K562 (cell line): Measurements from ENCODE around the gene ITGA2B. TPM values are rescaled to one million over a fixed set of nuclear protein-coding genes. Genes with fewer than 3 reads are reported as not detected.

Experiments
- AFF4 ChIP-seq: sonication (generic); formaldehyde crosslinking; IDR thresholded peaks from 2 replicates; pipeline ENCODE4 v1.8.0; 2023; ENCODE audit warnings: mild to moderate bottlenecking, missing genetic modification reagents
- ELK1 ChIP-seq: sonication (generic); formaldehyde crosslinking; IDR thresholded peaks from 2 replicates; pipeline ENCODE4 v1.8.1; 2022; ENCODE audit warnings: missing genetic modification reagents
- GABPB1 ChIP-seq: sonication (generic); formaldehyde crosslinking; IDR thresholded peaks from 2 replicates; pipeline ENCODE4 v1.8.0; 2022; ENCODE audit warnings: mild to moderate bottlenecking, missing genetic modification reagents
- GATAD2A ChIP-seq: fragments of 450-650 bp; IDR thresholded peaks from 2 replicates; pipeline ENCODE4 v1.6.1; 2017
- KAT7 ChIP-seq: sonication (generic); formaldehyde crosslinking; IDR thresholded peaks from 2 replicates; pipeline ENCODE4 v1.8.0; 2022; ENCODE audit warnings: missing genetic modification reagents, mild to moderate bottlenecking, borderline replicate concordance
- KDM1A ChIP-seq, 2 experiments: fragments of 450-650 bp; IDR thresholded peaks; 2 replicates each; pipeline ENCODE4 v1.6.1; 2016; ENCODE audit warnings: mild to moderate bottlenecking in 2 of 2
- MNT ChIP-seq, 2 experiments: fragments of 450-650 bp; conservative IDR thresholded peaks; 2 replicates each; pipeline ENCODE4 v1.6.1; 2017; ENCODE audit warnings: mild to moderate bottlenecking in 2 of 2, moderate library complexity in 2 of 2
- RBM25 ChIP-seq: fragments of 200-400 bp; formaldehyde crosslinking; IDR thresholded peaks from 2 replicates; pipeline ENCODE4 v1.6.1; 2018; ENCODE audit warnings: low read length, low read depth, moderate library complexity; ENCODE audit not compliant: severe bottlenecking
- STAT5B ChIP-seq: fragments of 250-450 bp; sonication (Bioruptor Pico); IDR thresholded peaks from 2 replicates; pipeline ENCODE4 v1.8.0; 2021; ENCODE audit warnings: mild to moderate bottlenecking, inconsistent platforms
- TAF1 ChIP-seq: IDR thresholded peaks from 2 replicates; pipeline ENCODE4 v1.6.1; 2011; ENCODE audit warnings: mild to moderate bottlenecking, low read length, moderate library complexity; ENCODE audit not compliant: insufficient read depth, control insufficient read depth, severe bottlenecking; ENCODE audit errors: extremely low read depth
- TEAD1 ChIP-seq, 2 experiments: fragments of 450-650 bp in 1 of 2; sonication (generic) in 1 of 2; formaldehyde crosslinking; IDR thresholded peaks; 2 replicates each; pipeline versions ENCODE4 v1.4.0 to v1.8.0; 2020 to 2022; ENCODE audit warnings: mild to moderate bottlenecking in 2 of 2, missing genetic modification reagents in 1 of 2
- THRAP3 ChIP-seq: fragments of 450-650 bp; IDR thresholded peaks from 2 replicates; pipeline ENCODE4 v1.6.1; 2016; ENCODE audit warnings: mild to moderate bottlenecking, inconsistent platforms, borderline replicate concordance
- ZNF592 ChIP-seq: fragments of 450-650 bp; IDR thresholded peaks from 2 replicates; pipeline ENCODE4 v1.6.1; 2017; ENCODE audit warnings: antibody characterized with exemption, mild to moderate bottlenecking
- ZNF778 ChIP-seq: fragments of 450-650 bp; formaldehyde crosslinking; IDR thresholded peaks from 2 replicates; pipeline ENCODE4 v1.4.0; 2020; ENCODE audit warnings: mild to moderate bottlenecking, moderate library complexity
- polyA plus RNA-seq, 8 experiments: library from polyadenylated mRNA; depleted of rRNA in 4 of 8; stranded (reverse) in 5 of 8; unstranded in 3 of 8; fragments of >200 nt; fragmentation: Nextera tagmentation in 2 of 8; fragmentation: Illumina TruSeq in 1 of 8; extraction: Ambion mirVana in 2 of 8; extraction: Trizol in 1 of 8; gene quantifications; 2 replicates each; pipeline versions ENCODE4 v1.2.1 to v1.2.3, GENCODE V29; 2011 to 2014; ENCODE audit warnings: inconsistent platforms in 1 of 8, missing spikeins in 1 of 8
- total RNA-seq, 7 experiments: library from RNA; depleted of rRNA in 6 of 7; stranded (reverse); fragments of >200 nt in 6 of 7; fragmentation: Illumina TruSeq in 2 of 7; extraction: Trizol in 2 of 7; gene quantifications; 2 replicates each; pipeline versions ENCODE4 v1.2.1 to v1.2.3, GENCODE V29; 2011 to 2021; ENCODE audit warnings: low replicate concordance in 1 of 7

ITGA2B gene
- total and polyA plus RNA-seq, 9 of the 15 experiments (the other 6 are each of a cell fraction or from before 2014, with no cell fraction given) = 1.1 to 26.4 (median 5.6) TPM

- TF ChIP-seq AFF4 (CRISPR knock-in tag) (no peak), KAT7 (CRISPR knock-in tag) (no peak), KDM1A (IDR thresholded peaks at IDR 0.05) (no peak), GATAD2A (no peak), ELK1 (CRISPR knock-in tag) (no peak), THRAP3 (no peak), RBM25 (peak; percentile 62), GABPB1 (no peak), TAF1 (no peak), ZNF592 (no peak), ZNF778 (CRISPR knock-in tag) (no peak), TEAD1 (CRISPR knock-in tag; IDR thresholded peaks at IDR 0.05) (0 out of 4 replicates have a peak, but pooled peaks of 1 of the 2 experiments have one; percentile 27), MNT (conservative IDR thresholded peaks at IDR 0.05) (no peak), STAT5B (CRISPR knock-in tag) (no peak)
These were observed 22.0 kb downstream of the ITGA2B start (continued) for GRCh38 chr17:44367231-44367979.
